Keratinocyte (primary cell): ENCODE data around the gene UNC13C.

Experiments used
- EZH2 ChIP-seq: IDR thresholded peaks from one replicate; pipeline ENCODE4 v1.6.1; 2012; ENCODE audit warnings: inconsistent platforms, mild to moderate bottlenecking, low read length, moderate library complexity
- TF ChIP-seq, protein P1 (sequence below), 3 experiments: IDR thresholded peaks in 1 of 3; conservative IDR thresholded peaks in 1 of 3; optimal IDR thresholded peaks in 1 of 3; 2 replicates in 2 of 3; 3 replicates in 1 of 3; pipeline versions ENCODE3 to v1.5.1; 2011; ENCODE audit warnings: low read length in 3 of 3, mild to moderate bottlenecking in 3 of 3, moderate library complexity in 2 of 3, control low read depth in 1 of 3, inconsistent platforms in 1 of 3; ENCODE audit not compliant: insufficient read depth in 2 of 3; ENCODE audit errors: extremely low read depth in 1 of 3

GRCh38 chr15:54638666-54639065, 660.4 kb downstream of the UNC13C start:
- TF ChIP-seq, protein P1, sequence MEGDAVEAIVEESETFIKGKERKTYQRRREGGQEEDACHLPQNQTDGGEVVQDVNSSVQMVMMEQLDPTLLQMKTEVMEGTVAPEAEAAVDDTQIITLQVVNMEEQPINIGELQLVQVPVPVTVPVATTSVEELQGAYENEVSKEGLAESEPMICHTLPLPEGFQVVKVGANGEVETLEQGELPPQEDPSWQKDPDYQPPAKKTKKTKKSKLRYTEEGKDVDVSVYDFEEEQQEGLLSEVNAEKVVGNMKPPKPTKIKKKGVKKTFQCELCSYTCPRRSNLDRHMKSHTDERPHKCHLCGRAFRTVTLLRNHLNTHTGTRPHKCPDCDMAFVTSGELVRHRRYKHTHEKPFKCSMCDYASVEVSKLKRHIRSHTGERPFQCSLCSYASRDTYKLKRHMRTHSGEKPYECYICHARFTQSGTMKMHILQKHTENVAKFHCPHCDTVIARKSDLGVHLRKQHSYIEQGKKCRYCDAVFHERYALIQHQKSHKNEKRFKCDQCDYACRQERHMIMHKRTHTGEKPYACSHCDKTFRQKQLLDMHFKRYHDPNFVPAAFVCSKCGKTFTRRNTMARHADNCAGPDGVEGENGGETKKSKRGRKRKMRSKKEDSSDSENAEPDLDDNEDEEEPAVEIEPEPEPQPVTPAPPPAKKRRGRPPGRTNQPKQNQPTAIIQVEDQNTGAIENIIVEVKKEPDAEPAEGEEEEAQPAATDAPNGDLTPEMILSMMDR (optimal IDR thresholded peaks at IDR 0.05 in 1 of 3, IDR thresholded peaks at IDR 0.05 in 1 of 3, conservative IDR thresholded peaks at IDR 0.05 in 1 of 3; ENCODE audit: extremely low read depth in 1 of 3, insufficient read depth in 2 of 3, low read length in 3 of 3), result no peak
- no peak for TF ChIP-seq EZH2
